H9 (cell line): ENCODE data around the gene ETFA. TPM values are rescaled to one million over a fixed set of nuclear protein-coding genes. Genes with fewer than 3 reads are reported as not detected.

Source experiments
- DNase-seq: peaks from one replicate; pipeline ENCODE4 v3.0.0-alpha.2; 2017
- H2AFZ ChIP-seq: one replicate; pipeline ENCODE4 v1.6.1; 2013; ENCODE audit warnings: mild to moderate bottlenecking, low read length, control low read depth, moderate library complexity
- H2AK5ac ChIP-seq: 2 replicates; pipeline ENCODE4 v1.6.1; 2013; ENCODE audit warnings: low read length, control low read depth, mixed read lengths; ENCODE audit not compliant: insufficient read length
- H2BK120ac ChIP-seq: one replicate; pipeline ENCODE4 v1.6.1; 2013; ENCODE audit warnings: low read depth, mild to moderate bottlenecking, low read length, control low read depth, inconsistent platforms; ENCODE audit not compliant: poor library complexity, severe bottlenecking
- H2BK12ac ChIP-seq: 2 replicates; pipeline ENCODE4 v1.6.1; 2013; ENCODE audit warnings: low read length, control low read depth, mixed read lengths, low read depth; ENCODE audit not compliant: insufficient read length
- H2BK15ac ChIP-seq: 2 replicates; pipeline ENCODE4 v1.6.1; 2013; ENCODE audit warnings: low read depth, low read length, control low read depth
- H2BK20ac ChIP-seq: one replicate; pipeline ENCODE4 v1.6.1; 2013; ENCODE audit warnings: low read depth, mild to moderate bottlenecking, low read length, control low read depth, inconsistent platforms; ENCODE audit not compliant: poor library complexity, severe bottlenecking
- H2BK5ac ChIP-seq: 2 replicates; pipeline ENCODE4 v1.6.1; 2013; ENCODE audit warnings: low read length, control low read depth, mixed read lengths; ENCODE audit not compliant: insufficient read length
- H3K14ac ChIP-seq: 2 replicates; pipeline ENCODE4 v1.6.1; 2013; ENCODE audit warnings: low read length, control low read depth; ENCODE audit not compliant: insufficient read depth
- H3K18ac ChIP-seq: 2 replicates; pipeline ENCODE4 v1.6.1; 2013; ENCODE audit warnings: low read depth, mild to moderate bottlenecking, mixed read lengths, low read length, control low read depth; ENCODE audit not compliant: insufficient read length
- H3K23ac ChIP-seq: 2 replicates; pipeline ENCODE4 v1.6.1; 2013; ENCODE audit warnings: low read length, control low read depth, mixed read lengths, low read depth; ENCODE audit not compliant: insufficient read length
- H3K23me2 ChIP-seq: 2 replicates; pipeline ENCODE4 v1.6.1; 2013; ENCODE audit warnings: low read depth, mild to moderate bottlenecking, mixed read lengths, low read length, control low read depth; ENCODE audit not compliant: insufficient read length, poor library complexity, severe bottlenecking
- H3K27ac ChIP-seq: 2 replicates; pipeline ENCODE4 v1.5.1; 2013; ENCODE audit warnings: low read length, control low read depth, mixed read lengths, low read depth; ENCODE audit not compliant: insufficient read length
- H3K27me3 ChIP-seq: 2 replicates; pipeline ENCODE4 v1.6.1; 2013; ENCODE audit warnings: low read length, control low read depth, inconsistent platforms; ENCODE audit not compliant: insufficient read depth
- H3K4ac ChIP-seq: 2 replicates; pipeline ENCODE4 v1.6.1; 2013; ENCODE audit warnings: low read depth, mild to moderate bottlenecking, control low read depth, inconsistent platforms, low read length, moderate library complexity
- H3K4me1 ChIP-seq: 2 replicates; pipeline ENCODE4 v1.6.1; 2013; ENCODE audit warnings: low read length, control low read depth, inconsistent platforms; ENCODE audit not compliant: insufficient read depth
- H3K4me2 ChIP-seq: 2 replicates; pipeline ENCODE4 v1.6.1; 2013; ENCODE audit warnings: low read length, control low read depth, mixed read lengths; ENCODE audit not compliant: insufficient read length, insufficient read depth
- H3K56ac ChIP-seq: 2 replicates; pipeline ENCODE4 v1.6.1; 2013; ENCODE audit warnings: low read depth, mild to moderate bottlenecking, mixed read lengths, low read length, control low read depth; ENCODE audit not compliant: insufficient read length
- H3K79me1 ChIP-seq: 2 replicates; pipeline ENCODE4 v1.6.1; 2013; ENCODE audit warnings: low read depth, mild to moderate bottlenecking, moderate library complexity, low read length, control low read depth, inconsistent platforms; ENCODE audit not compliant: insufficient read depth, poor library complexity, severe bottlenecking
- H3K79me2 ChIP-seq: 2 replicates; pipeline ENCODE4 v1.6.1; 2013; ENCODE audit warnings: low read length, control low read depth, inconsistent platforms; ENCODE audit not compliant: insufficient read depth
- H3K9ac ChIP-seq: 2 replicates; pipeline ENCODE4 v1.6.1; 2013; ENCODE audit warnings: low read length, control low read depth, mixed read lengths; ENCODE audit not compliant: insufficient read length; ENCODE audit errors: extremely low read depth
- H3K9me3 ChIP-seq: one replicate; pipeline ENCODE4 v1.6.1; 2013; ENCODE audit warnings: low read depth, low read length, inconsistent platforms; ENCODE audit not compliant: control insufficient read depth
- H3T11ph ChIP-seq: one replicate; pipeline ENCODE4 v1.6.1; 2013; ENCODE audit warnings: mild to moderate bottlenecking, low read length, control low read depth, inconsistent platforms
- H4K20me1 ChIP-seq: one replicate; pipeline ENCODE4 v1.6.1; 2013; ENCODE audit not compliant: control insufficient read depth, insufficient read length, insufficient read depth
- H4K5ac ChIP-seq: 2 replicates; pipeline ENCODE4 v1.6.1; 2013; ENCODE audit warnings: low read depth, mild to moderate bottlenecking, mixed read lengths, low read length, control low read depth; ENCODE audit not compliant: insufficient read length
- H4K8ac ChIP-seq: replicated peaks from 2 replicates; pipeline ENCODE4 v1.6.1; 2013; ENCODE audit warnings: low read length, control low read depth, mixed read lengths, low read depth; ENCODE audit not compliant: insufficient read length
- H4K91ac ChIP-seq: 2 replicates; pipeline ENCODE4 v1.6.1; 2013; ENCODE audit warnings: low read depth, mild to moderate bottlenecking, moderate library complexity, mixed read lengths, low read length, control low read depth; ENCODE audit not compliant: insufficient read length
- H3K27ac Mint-ChIP-seq, 3 experiments: 2 replicates in 2 of 3; 3 replicates in 1 of 3; pipeline ENCODE4 v1.8.0; 2020 to 2021; ENCODE audit warnings: mixed read lengths in 3 of 3, mild to moderate bottlenecking in 1 of 3, moderate library complexity in 1 of 3
- H3K27me3 Mint-ChIP-seq: 2 replicates; pipeline ENCODE4 v1.8.0; 2021; ENCODE audit warnings: low read depth, mild to moderate bottlenecking, moderate library complexity, mixed read lengths
- H3K36me3 Mint-ChIP-seq, 3 experiments: 2 replicates in 2 of 3; 3 replicates in 1 of 3; pipeline ENCODE4 v1.8.0; 2020 to 2021; ENCODE audit warnings: low read depth in 3 of 3, mixed read lengths in 3 of 3; ENCODE audit not compliant: insufficient read depth in 1 of 3
- H3K4me1 Mint-ChIP-seq, 2 experiments: 2 replicates each; pipeline ENCODE4 v1.8.0; 2020; ENCODE audit warnings: mixed read lengths in 2 of 2
- H3K4me3 Mint-ChIP-seq, 2 experiments: 2 replicates in 1 of 2; 3 replicates in 1 of 2; pipeline ENCODE4 v1.8.0; 2020 to 2021; ENCODE audit warnings: mild to moderate bottlenecking in 2 of 2, mixed read lengths in 2 of 2, moderate library complexity in 1 of 2
- H3K9me3 Mint-ChIP-seq, 2 experiments: 2 replicates in 1 of 2; 3 replicates in 1 of 2; pipeline ENCODE4 v1.8.0; 2020; ENCODE audit warnings: mild to moderate bottlenecking in 2 of 2, mixed read lengths in 2 of 2, moderate library complexity in 1 of 2
- CTCF ChIP-seq: fragments of 200-600 bp; sonication (generic); conservative IDR thresholded peaks from 3 replicates; pipeline ENCODE4 v1.8.0; 2021; ENCODE audit warnings: antibody characterized with exemption, mild to moderate bottlenecking
- WGBS: extraction: QIAGEN DNeasy Blood & Tissue Kit; methylation state at CpG from one replicate; pipeline ENCODE4 v1.1.7; 2013; ENCODE audit warnings: missing lambda C conversion rate, low lambda C conversion rate, mixed read lengths; ENCODE audit not compliant: insufficient read length; ENCODE audit errors: extremely low coverage; 5-methylcytosine and 5-hydroxymethylcytosine counted together
- total RNA-seq: library from RNA; stranded (reverse); gene quantifications from 2 replicates; pipeline ENCODE4 v1.2.1, GENCODE V29; 2021

ETFA gene
- total RNA-seq, 1 experiment from 2014 or later = 109 TPM

- Histone ChIP-seq H3K23me2 (no peaks in the 10 kb centered on the region), H2AK5ac (no peak overlapping the region), H3T11ph (no peak overlapping the region), H2BK20ac (no peak overlapping the region), H2AFZ (no peak overlapping the region), H4K20me1 (no peaks in the 10 kb centered on the region), H3K27ac (no peak overlapping the region), H3K79me2 (no peaks in the 10 kb centered on the region), H3K18ac (no peak overlapping the region), H3K4me2 (no peak overlapping the region), H3K4me1 (no peaks in the 10 kb centered on the region), H3K56ac (no peak overlapping the region), H3K9ac (no peak overlapping the region), H4K8ac (no peak overlapping the region), H3K9me3 (no peaks in the 10 kb centered on the region), H2BK12ac (no peak overlapping the region), H3K23ac (no peak overlapping the region), H3K14ac (no peak overlapping the region), H3K4ac (no peak overlapping the region), H4K5ac (no peak overlapping the region), H4K91ac (no peak overlapping the region), H2BK15ac (no peak overlapping the region), H3K27me3 (no peaks in the 10 kb centered on the region), H2BK5ac (no peak overlapping the region), H3K79me1 (no peaks in the 10 kb centered on the region), H2BK120ac (no peak overlapping the region)
- Mint-ChIP-seq H3K9me3 (no peaks in the 10 kb centered on the region), H3K27ac (no peak overlapping the region), H3K27me3 (no peaks in the 10 kb centered on the region), H3K4me1 (no peaks in the 10 kb centered on the region), H3K36me3 (peaks cover 2 to 37% (median 22%) of the 10 kb centered on the region in 3 experiments; a peak in 6 of 7 replicates), H3K4me3 (no peak overlapping the region)
- peak; percentile 54 for TF ChIP-seq CTCF
- no CpG with 5 or more reads among the region's 1 CpG for WGBS
- DNase-seq = no peak
Observed at GRCh38 chr15:76285241-76285825, 25.9 kb downstream of the ETFA start.
